Thyroid gland (tissue), 4 donors: Measurements from ENCODE around the gene DPP4.

Source experiments
- POLR2A ChIP-seq, 2 donors: fragments of 450-650 bp; IDR thresholded peaks; one replicate each; pipeline ENCODE4 v1.6.1; 2017; ENCODE audit warnings: antibody characterized with exemption in 2 of 2, mild to moderate bottlenecking in 2 of 2, moderate library complexity in 1 of 2
- TF ChIP-seq, protein P1 (sequence below), 6 experiments: fragments of 200-600 bp in 3 of 6; fragments of 450-650 bp in 3 of 6; sonication (generic) in 3 of 6; IDR thresholded peaks; one replicate each; pipeline ENCODE4 v1.5.1; 2016 to 2019; ENCODE audit warnings: antibody characterized with exemption in 6 of 6, mild to moderate bottlenecking in 2 of 6, inconsistent platforms in 1 of 6, moderate library complexity in 1 of 6

DNA sequence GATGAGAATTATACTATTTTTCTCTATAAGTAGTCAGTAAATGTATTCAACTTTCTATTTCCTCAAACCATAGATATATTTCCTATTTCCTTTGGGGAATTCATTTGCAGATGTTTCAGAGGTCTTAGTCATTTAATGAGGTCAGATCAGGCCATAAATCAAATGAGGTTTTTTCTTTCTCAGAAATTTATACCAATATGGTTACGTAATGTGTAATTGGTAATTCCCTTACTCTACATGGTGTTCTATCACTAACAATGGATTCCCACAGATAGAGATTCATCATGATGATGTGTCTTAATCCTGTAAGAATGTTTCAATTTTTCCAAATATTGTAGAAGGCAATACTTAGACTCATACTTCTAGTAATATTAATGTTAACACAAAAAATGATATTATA, 108.0 kb downstream of the DPP4 start:
- no peak for TF ChIP-seq POLR2A (IDR thresholded peaks at IDR 0.05)
- TF ChIP-seq, protein P1, sequence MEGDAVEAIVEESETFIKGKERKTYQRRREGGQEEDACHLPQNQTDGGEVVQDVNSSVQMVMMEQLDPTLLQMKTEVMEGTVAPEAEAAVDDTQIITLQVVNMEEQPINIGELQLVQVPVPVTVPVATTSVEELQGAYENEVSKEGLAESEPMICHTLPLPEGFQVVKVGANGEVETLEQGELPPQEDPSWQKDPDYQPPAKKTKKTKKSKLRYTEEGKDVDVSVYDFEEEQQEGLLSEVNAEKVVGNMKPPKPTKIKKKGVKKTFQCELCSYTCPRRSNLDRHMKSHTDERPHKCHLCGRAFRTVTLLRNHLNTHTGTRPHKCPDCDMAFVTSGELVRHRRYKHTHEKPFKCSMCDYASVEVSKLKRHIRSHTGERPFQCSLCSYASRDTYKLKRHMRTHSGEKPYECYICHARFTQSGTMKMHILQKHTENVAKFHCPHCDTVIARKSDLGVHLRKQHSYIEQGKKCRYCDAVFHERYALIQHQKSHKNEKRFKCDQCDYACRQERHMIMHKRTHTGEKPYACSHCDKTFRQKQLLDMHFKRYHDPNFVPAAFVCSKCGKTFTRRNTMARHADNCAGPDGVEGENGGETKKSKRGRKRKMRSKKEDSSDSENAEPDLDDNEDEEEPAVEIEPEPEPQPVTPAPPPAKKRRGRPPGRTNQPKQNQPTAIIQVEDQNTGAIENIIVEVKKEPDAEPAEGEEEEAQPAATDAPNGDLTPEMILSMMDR (IDR thresholded peaks at IDR 0.05), result no peak
